Endodermal cell (in vitro differentiated cells): ENCODE data around the gene TRAPPC3L. TPM values are rescaled to one million over a fixed set of nuclear protein-coding genes. Genes with fewer than 3 reads are reported as not detected.
A peak's percentile ranks its signal among the peaks of the same experiment; 100 is the strongest.

Experiments
- DNase-seq: peaks from one replicate; pipeline ENCODE4 v3.0.0-alpha.2; 2017
- H3K27ac ChIP-seq: 2 replicates; pipeline ENCODE4 v1.5.1; 2013; ENCODE audit warnings: mild to moderate bottlenecking, low read depth, low read length, moderate library complexity
- H3K27me3 ChIP-seq: 2 replicates; pipeline ENCODE4 v1.6.1; 2013; ENCODE audit warnings: mild to moderate bottlenecking, low read length, moderate library complexity; ENCODE audit not compliant: insufficient read depth, control insufficient read depth, poor library complexity, severe bottlenecking
- H3K36me3 ChIP-seq: 2 replicates; pipeline ENCODE4 v1.7.0; 2013; ENCODE audit warnings: mild to moderate bottlenecking, low read length, moderate library complexity; ENCODE audit not compliant: control insufficient read depth, insufficient read depth
- H3K4me1 ChIP-seq: one replicate; pipeline ENCODE4 v1.7.0; 2013; ENCODE audit warnings: low read length; ENCODE audit not compliant: control insufficient read depth, insufficient read depth
- H3K4me3 ChIP-seq: 2 replicates; pipeline ENCODE4 v1.5.1; 2013; ENCODE audit warnings: mild to moderate bottlenecking, low read length, moderate library complexity
- H3K9ac ChIP-seq: 2 replicates; pipeline ENCODE4 v1.6.1; 2013; ENCODE audit warnings: mild to moderate bottlenecking, low read length, moderate library complexity; ENCODE audit not compliant: poor library complexity, severe bottlenecking; ENCODE audit errors: extremely low read depth
- H3K9me3 ChIP-seq: 2 replicates; pipeline ENCODE4 v1.6.1; 2013; ENCODE audit warnings: mild to moderate bottlenecking, low read length, moderate library complexity; ENCODE audit not compliant: control insufficient read depth
- H3K27ac Mint-ChIP-seq: 2 replicates; pipeline ENCODE4 v1.8.0; 2020; ENCODE audit warnings: mixed read lengths
- H3K27me3 Mint-ChIP-seq: 2 replicates; pipeline ENCODE4 v1.8.0; 2021; ENCODE audit warnings: mild to moderate bottlenecking, mixed read lengths; ENCODE audit not compliant: insufficient read depth
- H3K36me3 Mint-ChIP-seq: 2 replicates; pipeline ENCODE4 v1.8.0; 2020; ENCODE audit warnings: low read depth, mixed read lengths
- H3K4me1 Mint-ChIP-seq: 2 replicates; pipeline ENCODE4 v1.8.0; 2020; ENCODE audit warnings: mixed read lengths
- H3K4me3 Mint-ChIP-seq: 2 replicates; pipeline ENCODE4 v1.8.0; 2020; ENCODE audit warnings: mild to moderate bottlenecking, moderate library complexity, mixed read lengths
- H3K9me3 Mint-ChIP-seq: 2 replicates; pipeline ENCODE4 v1.8.0; 2020; ENCODE audit warnings: mild to moderate bottlenecking, mixed read lengths
- CTCF ChIP-seq: fragments of 200-600 bp; sonication (generic); conservative IDR thresholded peaks from 2 replicates; pipeline ENCODE4 v1.5.0; 2021; ENCODE audit warnings: antibody characterized with exemption, mild to moderate bottlenecking
- WGBS, 2 experiments: methylation state at CpG; one replicate each; pipeline versions ENCODE4 v1.1.5 to v1.1.7; 2013; ENCODE audit warnings: missing lambda C conversion rate in 2 of 2, mixed read lengths in 1 of 2; ENCODE audit not compliant: insufficient coverage in 1 of 2, insufficient read length in 1 of 2; 5-methylcytosine and 5-hydroxymethylcytosine counted together
- total RNA-seq, 2 donors: library from RNA; stranded (reverse); fragmentation: NEBNext Ultra II Directional in 1 of 2; extraction: Animal tissue kit (Norgen Biotek cat#: 25700) in 1 of 2; gene quantifications; 2 replicates in 1 of 2; 3 replicates in 1 of 2; pipeline ENCODE4 v1.2.1, GENCODE V29; 2021

Gene TRAPPC3L
- total RNA-seq, 2 donors from 2014 or later: not detected

- Histone ChIP-seq H3K4me3 (no peak overlapping the region), H3K36me3 (no peaks in the 10 kb centered on the region), H3K27me3 (peaks cover 42% of the 10 kb centered on the region), H3K27ac (no peak overlapping the region), H3K9ac (no peak overlapping the region), H3K9me3 (no peaks in the 10 kb centered on the region), H3K4me1 (peaks cover 8% of the 10 kb centered on the region)
- 80% methylated on average over 1 of the region's 1 CpG; no CpG with 5 or more reads in 1 of the 2 experiments for WGBS, 2 experiments
- DNase-seq: no peak
- Mint-ChIP-seq H3K4me1 (peaks cover 34% of the 10 kb centered on the region), H3K4me3 (no peak overlapping the region), H3K9me3 (no peaks in the 10 kb centered on the region), H3K27ac (no peak overlapping the region), H3K36me3 (no peaks in the 10 kb centered on the region), H3K27me3 (peaks cover 38% of the 10 kb centered on the region)
- TF ChIP-seq CTCF: no peak
Observed at GRCh38 chr6:116528133-116528532, 17.4 kb downstream of the TRAPPC3L start.

- Mint-ChIP-seq H3K4me3 (no peak overlapping the region), H3K9me3 (no peaks in the 10 kb centered on the region), H3K27me3 (peaks cover 31% of the 10 kb centered on the region), H3K36me3 (no peaks in the 10 kb centered on the region), H3K27ac (no peak overlapping the region), H3K4me1 (peaks cover 23% of the 10 kb centered on the region)
- no peaks in the 10 kb centered on the region for H3K9me3 ChIP-seq
- H3K36me3 ChIP-seq: no peaks in the 10 kb centered on the region
- DNase-seq: no peak
- H3K4me3 ChIP-seq: no peak overlapping the region
- WGBS, 2 experiments: 67 to 82% methylated on average over 1 of the region's 2 CpGs
- no peak overlapping the region for H3K9ac ChIP-seq
- H3K27me3 ChIP-seq: peaks cover 37% of the 10 kb centered on the region
- peaks cover 14% of the 10 kb centered on the region for H3K4me1 ChIP-seq
- no peak overlapping the region for H3K27ac ChIP-seq
- TF ChIP-seq CTCF: no peak
Observed at GRCh38 chr6:116524236-116524635, 21.2 kb downstream of the TRAPPC3L start.

GRCh38 chr6:116522896-116523295 is 22.6 kb downstream of the TRAPPC3L start:
- H3K27me3 ChIP-seq: peaks cover 29% of the 10 kb centered on the region
- Mint-ChIP-seq H3K36me3 (no peaks in the 10 kb centered on the region), H3K27me3 (peaks cover 40% of the 10 kb centered on the region), H3K27ac (no peak overlapping the region), H3K4me3 (no peak overlapping the region), H3K9me3 (no peaks in the 10 kb centered on the region), H3K4me1 (peaks cover 16% of the 10 kb centered on the region)
- no peak overlapping the region for H3K27ac ChIP-seq
- no peak overlapping the region for H3K9ac ChIP-seq
- DNase-seq: peak; percentile 65
- peaks cover 11% of the 10 kb centered on the region for H3K4me1 ChIP-seq
- TF ChIP-seq CTCF: peak; percentile 49
- no peaks in the 10 kb centered on the region for H3K36me3 ChIP-seq
- H3K9me3 ChIP-seq: no peaks in the 10 kb centered on the region
- H3K4me3 ChIP-seq: peak overlapping the region; percentile 36
- 78% methylated on average over 2 of the region's 2 CpGs; no CpG with 5 or more reads in 1 of the 2 experiments for WGBS, 2 experiments
